ENCODE data around the gene MITF.

DNA sequence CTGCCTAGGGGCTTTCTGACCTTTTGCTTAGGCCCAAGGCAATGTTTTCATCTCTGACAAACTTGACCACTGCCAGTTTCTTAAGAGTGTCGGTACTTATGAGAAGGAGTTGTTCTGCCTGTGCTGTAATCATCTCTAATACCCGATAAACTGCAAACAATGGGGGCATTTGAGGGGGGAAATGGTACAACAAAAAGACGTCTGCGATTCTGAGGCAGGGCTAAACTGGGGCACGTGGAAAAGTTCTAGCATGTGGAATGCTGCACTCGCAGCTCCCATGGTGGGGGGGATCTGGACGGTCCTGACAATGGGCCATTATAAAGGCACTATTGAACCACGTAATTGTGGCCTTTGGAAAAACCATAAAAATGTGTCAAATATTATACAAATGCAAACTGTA lies 187.1 kb downstream of the MITF start:
- TF ChIP-seq, protein P1, sequence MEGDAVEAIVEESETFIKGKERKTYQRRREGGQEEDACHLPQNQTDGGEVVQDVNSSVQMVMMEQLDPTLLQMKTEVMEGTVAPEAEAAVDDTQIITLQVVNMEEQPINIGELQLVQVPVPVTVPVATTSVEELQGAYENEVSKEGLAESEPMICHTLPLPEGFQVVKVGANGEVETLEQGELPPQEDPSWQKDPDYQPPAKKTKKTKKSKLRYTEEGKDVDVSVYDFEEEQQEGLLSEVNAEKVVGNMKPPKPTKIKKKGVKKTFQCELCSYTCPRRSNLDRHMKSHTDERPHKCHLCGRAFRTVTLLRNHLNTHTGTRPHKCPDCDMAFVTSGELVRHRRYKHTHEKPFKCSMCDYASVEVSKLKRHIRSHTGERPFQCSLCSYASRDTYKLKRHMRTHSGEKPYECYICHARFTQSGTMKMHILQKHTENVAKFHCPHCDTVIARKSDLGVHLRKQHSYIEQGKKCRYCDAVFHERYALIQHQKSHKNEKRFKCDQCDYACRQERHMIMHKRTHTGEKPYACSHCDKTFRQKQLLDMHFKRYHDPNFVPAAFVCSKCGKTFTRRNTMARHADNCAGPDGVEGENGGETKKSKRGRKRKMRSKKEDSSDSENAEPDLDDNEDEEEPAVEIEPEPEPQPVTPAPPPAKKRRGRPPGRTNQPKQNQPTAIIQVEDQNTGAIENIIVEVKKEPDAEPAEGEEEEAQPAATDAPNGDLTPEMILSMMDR (IDR thresholded peaks at IDR 0.05): no peak
- TF ChIP-seq POLR2A (IDR thresholded peaks at IDR 0.05): no peak
